Lower leg skin (tissue), 4 donors: ENCODE data around the gene BET1. TPM values are rescaled to one million over a fixed set of nuclear protein-coding genes. Genes with fewer than 3 reads are reported as not detected.

ENCODE experiments used
- DNase-seq, 2 donors: peaks; one replicate each; pipeline ENCODE4 v3.0.0-alpha.2; 2019; ENCODE audit warnings: low spot score in 2 of 2
- H3K4me3 ChIP-seq: fragments of 200-600 bp; sonication (generic); 2 replicates; pipeline ENCODE4 v1.5.1; 2017; ENCODE audit warnings: mild to moderate bottlenecking, low read depth; ENCODE audit not compliant: poor library complexity, severe bottlenecking
- POLR2A ChIP-seq, 2 donors: fragments of 450-650 bp; IDR thresholded peaks; one replicate each; pipeline ENCODE4 v1.6.1; 2016 to 2017; ENCODE audit warnings: antibody characterized with exemption in 2 of 2, mild to moderate bottlenecking in 1 of 2, moderate library complexity in 1 of 2
- WGBS, 2 donors: methylation state at CpG; one replicate each; pipeline ENCODE4 v1.1.5; 2018; 5-methylcytosine and 5-hydroxymethylcytosine counted together
- intact Hi-C: fragments of 100-400 bp; cut with DNase I; formaldehyde crosslinking; loops from one replicate; pipeline ENCODE4 v1.15.0; 2023; ENCODE audit warnings: low total_unique reads
- total RNA-seq, 4 donors: library from RNA; depleted of rRNA; stranded (reverse); fragments of >200 nt; gene quantifications; one replicate each; pipeline ENCODE4 v1.1.0, GENCODE V29; 2016
- TF ChIP-seq, protein P1 (sequence below), 3 donors: fragments of 450-650 bp; IDR thresholded peaks; one replicate each; pipeline ENCODE4 v1.5.1; 2016; ENCODE audit warnings: antibody characterized with exemption in 3 of 3, mild to moderate bottlenecking in 3 of 3, moderate library complexity in 2 of 3

Gene BET1
- total RNA-seq, 4 donors from 2014 or later: 9.4 to 19.6 (median 15.8) TPM

DNA sequence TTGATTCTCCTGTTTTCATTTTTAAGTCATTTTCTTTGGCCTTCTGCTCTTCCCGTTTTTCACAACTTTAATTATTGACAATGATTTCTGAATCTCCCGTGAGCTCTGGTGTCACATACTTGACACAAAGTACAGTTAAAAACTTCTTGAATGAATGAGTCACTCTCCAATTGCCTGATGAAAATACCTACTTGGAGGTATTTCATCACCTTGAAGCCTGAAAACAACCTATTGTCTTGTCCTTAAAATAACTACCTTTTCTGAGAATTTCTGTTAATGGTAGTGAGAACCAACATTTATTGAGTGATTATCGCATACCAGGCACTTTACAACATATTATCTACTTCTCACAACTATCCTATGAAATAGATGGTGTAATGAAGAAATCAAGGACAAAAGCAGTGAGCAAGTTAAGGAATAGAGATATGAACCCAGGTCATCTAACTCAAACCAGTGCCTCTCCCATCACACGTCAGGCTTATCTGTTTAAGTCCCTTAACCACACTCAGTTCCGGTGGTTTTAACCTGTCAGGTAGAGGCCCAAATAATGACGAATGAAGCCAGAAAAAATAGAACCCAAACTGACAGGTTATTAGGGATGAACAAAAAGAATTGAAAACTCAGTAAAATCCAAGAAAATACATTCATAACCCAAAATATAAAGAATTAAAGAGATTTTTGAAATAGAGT lies 11.6 kb downstream of the BET1 start:
- no peak for DNase-seq
- intact Hi-C loops: no loop called here
- no peak overlapping the region for H3K4me3 ChIP-seq
- 91% methylated on average over 6 of the region's 6 CpGs for WGBS, 2 donors
- TF ChIP-seq, protein P1, sequence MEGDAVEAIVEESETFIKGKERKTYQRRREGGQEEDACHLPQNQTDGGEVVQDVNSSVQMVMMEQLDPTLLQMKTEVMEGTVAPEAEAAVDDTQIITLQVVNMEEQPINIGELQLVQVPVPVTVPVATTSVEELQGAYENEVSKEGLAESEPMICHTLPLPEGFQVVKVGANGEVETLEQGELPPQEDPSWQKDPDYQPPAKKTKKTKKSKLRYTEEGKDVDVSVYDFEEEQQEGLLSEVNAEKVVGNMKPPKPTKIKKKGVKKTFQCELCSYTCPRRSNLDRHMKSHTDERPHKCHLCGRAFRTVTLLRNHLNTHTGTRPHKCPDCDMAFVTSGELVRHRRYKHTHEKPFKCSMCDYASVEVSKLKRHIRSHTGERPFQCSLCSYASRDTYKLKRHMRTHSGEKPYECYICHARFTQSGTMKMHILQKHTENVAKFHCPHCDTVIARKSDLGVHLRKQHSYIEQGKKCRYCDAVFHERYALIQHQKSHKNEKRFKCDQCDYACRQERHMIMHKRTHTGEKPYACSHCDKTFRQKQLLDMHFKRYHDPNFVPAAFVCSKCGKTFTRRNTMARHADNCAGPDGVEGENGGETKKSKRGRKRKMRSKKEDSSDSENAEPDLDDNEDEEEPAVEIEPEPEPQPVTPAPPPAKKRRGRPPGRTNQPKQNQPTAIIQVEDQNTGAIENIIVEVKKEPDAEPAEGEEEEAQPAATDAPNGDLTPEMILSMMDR (IDR thresholded peaks at IDR 0.05): no peak
- TF ChIP-seq POLR2A (IDR thresholded peaks at IDR 0.05): no peak

DNA sequence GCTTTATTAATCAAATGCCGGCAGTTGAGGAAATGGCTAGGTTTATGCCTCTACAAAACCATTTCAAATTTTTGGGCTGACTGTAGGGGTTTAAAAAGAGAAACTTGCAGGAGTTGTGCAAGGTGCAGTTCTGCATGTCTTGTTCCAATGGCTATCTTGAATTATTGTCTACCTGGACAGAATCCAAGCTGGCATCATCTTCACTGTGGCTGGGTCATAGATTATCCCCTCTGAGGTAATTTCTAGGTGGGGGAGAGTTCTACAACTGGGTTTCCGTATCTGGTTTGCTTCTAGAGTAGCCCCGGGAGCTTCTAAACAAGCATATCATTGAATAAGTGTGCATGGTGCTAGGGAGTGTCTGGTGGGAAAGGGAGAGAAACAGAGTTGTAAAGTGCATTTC lies 16.9 kb downstream of the BET1 start:
- DNase-seq: no peak
- H3K4me3 ChIP-seq: no peak overlapping the region
- 86% methylated on average over 3 of the region's 3 CpGs for WGBS, 2 donors
- intact Hi-C loops: no loop called here
- no peak for TF ChIP-seq POLR2A (IDR thresholded peaks at IDR 0.05)
- TF ChIP-seq, protein P1 (IDR thresholded peaks at IDR 0.05): no peak

DNA sequence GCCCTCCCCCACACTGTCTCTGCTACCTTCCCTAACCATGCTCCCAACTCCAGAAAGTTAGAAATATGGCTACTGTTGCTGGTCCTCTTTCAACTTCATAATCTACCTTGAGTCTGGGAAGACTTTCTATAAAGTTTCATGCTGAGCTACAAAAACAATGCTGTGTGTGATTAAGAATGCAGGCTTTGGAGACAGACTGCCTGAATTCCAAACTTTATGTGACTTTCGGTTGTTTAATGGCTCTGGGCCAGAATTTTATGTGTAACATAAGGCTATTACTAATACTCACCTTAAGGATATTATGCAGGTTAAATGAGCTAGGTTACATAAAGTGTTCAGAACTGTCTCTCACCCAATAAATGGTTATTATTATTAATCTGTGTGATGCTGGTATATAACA lies 19.1 kb downstream of the BET1 start:
- TF ChIP-seq, protein P1 (IDR thresholded peaks at IDR 0.05): no peak
- TF ChIP-seq POLR2A (IDR thresholded peaks at IDR 0.05): no peak
- 43 to 55% methylated on average over 1 of the region's 1 CpG for WGBS, 2 donors
- H3K4me3 ChIP-seq: no peak overlapping the region
- intact Hi-C loops: no loop called here
- no peak for DNase-seq

DNA sequence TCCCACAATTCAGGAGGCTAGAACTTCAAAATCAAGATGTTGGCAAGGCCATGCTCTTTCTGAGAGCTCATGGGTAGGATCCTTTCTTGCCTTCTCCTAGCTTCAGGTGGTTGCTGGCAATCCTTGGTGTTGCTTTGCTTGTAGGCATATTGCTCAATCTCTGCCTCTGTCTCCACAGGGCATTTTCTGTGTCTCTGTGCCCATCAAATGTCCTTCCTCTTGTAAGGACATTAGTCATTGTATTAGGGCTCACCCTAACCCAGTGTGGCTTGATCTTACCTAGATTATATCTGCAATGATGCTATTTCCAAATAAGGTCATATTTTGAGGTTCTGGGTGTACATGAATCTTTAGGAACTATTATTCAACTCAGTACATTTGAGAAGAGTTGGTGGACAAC lies 20.1 kb downstream of the BET1 start:
- no peak overlapping the region for H3K4me3 ChIP-seq
- DNase-seq: no peak
- no peak for TF ChIP-seq POLR2A (IDR thresholded peaks at IDR 0.05)
- TF ChIP-seq, protein P1 (IDR thresholded peaks at IDR 0.05): no peak
- intact Hi-C loops: no loop called here

DNA sequence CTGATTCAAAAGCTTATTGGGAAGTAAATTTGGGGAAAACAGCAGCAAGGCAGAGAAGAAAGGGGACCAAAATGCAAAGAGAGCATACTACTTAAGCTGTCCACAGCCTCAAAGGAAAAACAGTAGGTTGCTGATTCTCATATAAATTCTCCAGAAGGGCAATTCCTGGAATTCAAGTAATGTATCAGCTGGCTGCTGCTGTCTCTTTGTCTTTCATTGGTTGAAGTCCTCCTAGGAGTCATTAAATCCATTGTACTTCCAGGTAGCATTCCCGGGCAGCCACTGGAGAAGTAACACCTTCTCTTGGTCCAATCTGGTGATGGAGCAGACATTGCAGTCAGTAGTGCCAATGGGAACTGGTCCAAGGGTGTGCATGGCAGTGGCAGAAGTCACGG lies 22.7 kb downstream of the BET1 start:
- TF ChIP-seq POLR2A (IDR thresholded peaks at IDR 0.05): no peak
- TF ChIP-seq, protein P1 (IDR thresholded peaks at IDR 0.05): no peak
- intact Hi-C loops: no loop called here
- H3K4me3 ChIP-seq: no peak overlapping the region
- 46 to 59% methylated on average over 2 of the region's 2 CpGs for WGBS, 2 donors
- no peak for DNase-seq
